SHP77 treated with DMSO at 0.1 percent for 48 hours (cell line): ENCODE measurements around the gene INPP5E.

Source experiments
- DNase-seq: peaks from one replicate; lab custom pipeline; 2025; lab: John Stamatoyannopoulos, UW

The INPP5E gene

DNA sequence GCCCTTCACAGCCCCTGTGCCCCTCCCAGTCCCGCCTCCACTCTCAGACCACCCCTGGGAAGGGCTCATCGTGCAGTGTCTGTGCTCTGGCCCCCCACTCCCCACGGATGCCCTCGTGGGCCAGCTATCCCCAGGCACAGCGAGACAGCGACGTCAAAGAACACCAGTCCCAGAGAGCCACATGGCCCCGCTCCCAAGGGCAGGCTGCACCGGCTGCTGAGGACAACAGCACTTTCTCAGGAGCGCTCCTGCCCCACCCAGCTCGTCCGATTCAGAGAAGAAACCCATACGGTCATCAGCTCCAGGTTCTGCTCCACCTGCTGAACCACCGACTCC, 34.9 kb downstream of the INPP5E start:
- no peak for DNase-seq

DNA sequence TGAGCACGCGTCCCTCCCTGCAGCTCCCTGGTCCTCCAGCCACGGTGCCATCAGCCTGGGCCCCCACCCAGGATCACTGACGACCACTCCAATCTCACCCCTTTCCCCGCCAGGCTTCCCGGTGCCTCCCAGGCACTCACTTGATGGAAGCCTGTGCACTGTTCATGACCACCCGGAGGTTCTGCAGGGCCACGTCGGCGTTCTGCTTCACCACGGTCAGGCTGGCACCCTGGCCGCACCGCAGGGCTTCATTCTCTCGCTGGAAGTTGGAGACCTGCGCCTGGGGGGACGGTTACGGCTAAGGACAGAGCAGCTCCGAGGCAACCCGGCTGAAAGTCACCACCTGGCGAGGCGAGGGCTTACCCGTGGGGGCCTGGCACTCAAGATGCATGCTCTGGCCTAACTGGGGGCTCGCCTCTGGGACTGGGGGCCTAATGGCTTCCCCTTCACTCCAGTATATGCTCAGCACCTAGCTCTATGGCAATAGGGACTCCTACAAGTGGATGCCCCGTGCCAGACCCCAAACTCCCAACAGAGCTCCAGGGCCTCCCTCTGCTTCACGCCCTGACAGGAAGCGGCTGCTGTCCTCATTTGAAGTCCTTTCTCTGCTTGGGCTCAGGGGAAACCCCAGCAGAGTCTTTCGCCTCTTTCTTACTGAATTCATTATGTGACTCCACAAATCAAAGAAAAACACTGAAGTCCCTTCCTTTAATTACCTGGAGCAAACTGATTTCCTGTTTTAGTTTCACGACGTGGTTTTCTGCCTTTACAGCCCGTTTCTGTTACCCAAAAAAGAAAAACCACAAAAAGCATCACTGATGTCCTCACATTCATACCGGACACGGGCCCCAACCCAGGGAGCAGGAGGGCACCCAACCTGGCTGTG, 35.5 kb downstream of the INPP5E start:
- DNase-seq: no peak

DNA sequence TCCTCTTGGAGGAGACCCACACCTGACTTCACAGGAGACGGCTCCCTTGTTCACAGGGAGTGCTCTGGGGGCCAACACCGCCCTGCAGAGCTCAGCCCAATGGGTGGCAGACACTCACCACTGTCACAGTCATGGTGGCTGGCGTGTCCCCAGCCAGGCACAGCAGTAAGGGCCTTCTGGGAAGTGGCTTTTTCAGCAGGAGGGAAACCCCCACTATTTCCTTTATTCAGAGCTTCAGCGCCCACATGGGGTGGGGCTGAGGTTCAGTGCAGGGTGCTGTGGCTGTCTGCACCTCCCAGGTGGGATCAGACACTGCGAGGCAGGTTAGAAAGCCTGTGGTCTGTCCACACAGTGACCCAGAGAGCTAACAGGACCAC, 36.1 kb downstream of the INPP5E start:
- no peak for DNase-seq

DNA sequence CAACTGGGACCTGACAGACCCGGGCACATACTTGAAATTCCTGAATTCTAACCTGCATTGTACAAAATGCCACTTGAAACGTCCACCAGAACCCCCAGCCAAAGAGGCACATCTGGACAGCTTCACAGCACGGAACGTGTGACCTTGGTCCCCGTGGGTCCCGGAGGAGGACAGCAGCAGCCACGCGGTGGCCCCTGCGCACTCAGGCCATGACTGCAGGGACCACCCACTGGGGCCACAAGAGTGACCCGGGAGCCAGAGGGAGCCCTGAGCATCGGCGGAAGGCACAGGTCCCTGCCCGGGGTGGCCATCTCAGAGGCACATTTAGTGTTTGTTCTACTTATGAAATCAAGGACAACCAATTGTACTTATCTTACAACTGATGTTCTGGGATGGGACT, 37.6 kb downstream of the INPP5E start:
- no peak for DNase-seq

DNA sequence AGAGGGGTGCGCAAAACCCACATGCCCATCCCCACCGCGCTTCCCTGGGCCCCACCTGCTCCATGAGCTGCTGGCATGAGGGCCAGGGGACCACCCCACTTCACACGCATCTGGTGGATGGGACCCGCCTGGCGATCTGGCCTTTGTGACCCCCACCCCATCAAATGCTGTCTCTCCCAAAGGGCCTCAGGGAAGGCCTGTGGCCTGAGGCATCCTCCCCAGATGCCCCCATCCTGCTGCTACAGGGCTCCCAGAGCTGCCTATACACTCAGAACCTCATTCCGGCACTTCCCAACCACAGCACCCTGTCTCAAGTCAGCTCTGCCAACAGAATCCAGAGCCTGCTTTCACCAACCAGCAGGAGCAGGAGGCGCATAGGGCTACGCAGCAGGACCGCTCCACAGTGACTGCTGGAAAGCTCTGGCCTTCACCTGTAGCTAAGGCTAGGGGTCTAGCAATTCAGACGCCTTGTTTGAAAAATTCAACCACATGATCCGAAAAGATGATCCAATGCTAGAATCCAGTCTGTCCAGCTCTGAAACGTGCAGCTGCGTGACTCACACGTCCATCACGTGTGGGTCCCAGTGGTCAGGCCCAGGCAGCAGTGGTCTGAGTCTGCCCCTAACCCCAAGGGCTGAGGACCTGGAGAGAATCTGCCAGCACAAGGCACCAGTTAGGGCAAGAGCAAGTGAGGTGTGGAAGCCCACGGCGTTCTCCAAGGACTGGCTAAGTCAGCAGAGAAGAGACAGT, 38.3 kb downstream of the INPP5E start:
- no peak for DNase-seq

DNA sequence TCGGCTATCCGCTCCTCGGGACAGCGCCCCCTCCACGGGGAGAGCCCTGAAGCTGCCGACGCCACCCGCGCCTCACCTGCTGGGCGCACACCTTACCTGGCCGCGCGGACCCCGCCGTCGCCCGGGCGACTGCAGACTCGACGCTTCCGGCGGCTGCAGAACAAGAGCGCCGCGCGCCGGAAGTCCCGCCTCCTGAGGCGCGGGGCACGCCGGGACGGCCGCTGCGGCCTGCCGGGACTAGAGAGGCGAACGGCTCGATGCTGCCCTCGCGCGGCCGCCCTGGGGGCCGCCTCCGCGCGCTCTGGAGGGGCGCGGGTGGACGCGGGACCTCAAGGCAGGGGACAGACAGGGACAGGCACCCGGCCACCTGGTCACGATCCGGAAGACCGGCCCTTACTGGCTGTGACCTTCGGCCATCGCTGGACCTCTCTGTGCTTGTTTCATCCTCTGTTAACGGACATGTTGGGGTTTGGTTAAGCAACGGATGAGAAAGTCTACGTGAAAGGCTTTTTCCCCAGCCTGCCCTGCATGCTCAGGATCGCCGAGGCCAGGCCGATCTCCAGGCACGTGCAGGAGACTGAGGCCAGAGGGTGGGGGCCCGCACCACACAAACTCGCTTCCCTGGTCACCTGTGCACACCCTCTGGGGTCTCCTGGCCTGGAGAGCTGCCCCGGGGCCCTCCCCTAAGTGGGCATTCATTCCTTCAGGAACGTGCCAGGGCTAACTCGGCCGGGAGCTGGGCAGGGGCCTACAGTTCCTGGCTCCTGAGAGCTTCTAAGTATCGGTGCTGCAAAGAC, 39.4 kb downstream of the INPP5E start, which contains the start of gene SNAPC4:
TSS of gene SNAPC4 (minus strand) at position 133 of the 797 bp plus-strand sequence. CDS start 1,742 bp downstream, outside the sequence.
- DNase-seq: peak; percentile 58

DNA sequence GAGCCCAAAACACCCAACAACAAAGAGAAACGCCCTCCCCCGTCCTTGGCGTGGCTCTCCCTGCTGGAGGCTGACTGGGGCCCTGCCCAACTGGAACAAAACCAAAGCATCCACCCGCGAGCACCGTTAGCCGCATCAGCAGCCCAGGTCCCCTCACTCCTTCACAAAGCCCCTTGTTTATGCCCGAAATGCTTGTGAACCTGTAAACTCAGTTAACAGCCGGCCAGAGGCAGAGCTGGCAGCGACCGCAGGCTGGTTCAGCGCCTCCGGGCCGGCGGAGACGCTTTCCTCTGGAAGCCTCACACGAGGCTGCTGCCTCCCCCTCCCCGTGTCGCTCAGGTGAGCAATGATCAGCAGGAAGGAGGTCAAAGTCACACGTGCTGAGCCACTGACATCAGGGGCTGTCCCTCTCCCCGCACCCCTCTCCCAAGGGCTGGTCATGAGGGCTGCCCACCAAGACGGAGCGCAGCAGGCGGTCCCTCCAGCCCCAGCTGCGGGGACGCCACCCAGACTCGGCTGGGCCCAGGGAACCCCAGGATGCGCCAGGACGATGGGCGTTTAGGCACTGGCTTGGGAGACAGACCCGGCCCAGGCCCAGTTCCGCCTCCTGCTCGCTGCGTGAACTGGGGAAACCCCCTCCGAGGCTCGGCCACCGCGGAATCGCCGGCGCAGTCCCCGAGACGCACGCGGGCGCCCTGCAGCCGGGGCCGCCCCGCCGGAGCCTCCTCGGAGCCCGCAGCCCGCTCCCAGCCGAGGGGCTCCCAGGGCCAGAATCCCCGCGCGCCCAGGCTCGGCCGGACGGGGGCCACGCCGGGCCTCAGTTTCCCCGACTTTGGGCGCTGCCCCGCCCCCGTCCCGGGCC, 40.2 kb downstream of the INPP5E start:
- DNase-seq: no peak

DNA sequence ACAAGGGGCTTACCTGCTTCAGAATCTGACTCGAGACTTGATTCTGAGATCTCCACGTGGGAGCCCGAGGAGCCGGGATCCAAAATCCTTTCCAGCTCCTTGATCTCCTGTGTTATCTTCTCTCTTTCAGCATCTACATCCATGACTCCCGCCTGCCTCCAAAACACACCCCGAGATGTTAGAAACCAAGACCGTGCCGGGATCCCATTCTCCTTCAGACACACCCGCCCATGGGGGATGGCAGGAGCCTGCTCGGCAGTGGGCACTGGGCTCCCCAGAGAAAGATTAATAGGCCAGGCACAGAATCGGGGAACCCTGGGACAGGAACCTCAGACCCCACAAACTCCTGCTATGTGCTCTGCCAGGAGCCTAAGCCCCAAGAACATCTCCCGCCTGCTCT, 41.4 kb downstream of the INPP5E start:
- no peak for DNase-seq

DNA sequence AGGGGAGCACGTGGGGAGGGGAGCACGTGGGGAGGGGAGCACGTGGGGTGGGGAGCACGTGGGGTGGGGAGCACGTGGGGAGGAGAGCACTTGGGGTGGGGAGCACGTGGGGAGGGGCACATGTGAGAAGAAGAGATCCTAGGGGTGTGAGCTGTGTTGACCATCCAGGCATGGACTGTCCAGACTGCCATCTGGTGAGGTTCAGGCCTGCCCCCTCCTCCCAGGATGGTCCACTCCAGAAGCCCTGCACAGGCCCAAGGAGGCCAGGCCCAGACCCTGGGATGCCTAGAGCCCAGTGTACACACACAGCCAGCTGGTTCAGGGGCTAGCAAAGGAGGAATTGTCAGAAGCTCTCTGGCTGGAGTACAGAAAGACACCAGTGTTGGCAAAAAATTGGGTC, 42.0 kb downstream of the INPP5E start:
- DNase-seq: no peak

DNA sequence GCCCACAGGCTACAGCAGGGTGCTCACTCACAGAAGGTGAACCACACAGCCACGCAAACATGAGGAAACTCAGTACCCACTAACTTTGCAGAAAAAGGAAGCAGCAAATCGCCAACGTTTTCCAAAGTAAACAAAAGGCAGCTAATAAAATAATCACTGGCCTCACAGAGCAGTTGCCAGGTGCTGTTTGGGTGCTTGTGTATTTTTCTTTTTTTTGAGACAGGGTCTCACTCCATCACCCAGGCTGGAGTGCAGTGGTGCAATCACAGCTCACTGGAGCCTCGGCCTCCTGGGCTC, 43.5 kb downstream of the INPP5E start:
- no peak for DNase-seq

DNA sequence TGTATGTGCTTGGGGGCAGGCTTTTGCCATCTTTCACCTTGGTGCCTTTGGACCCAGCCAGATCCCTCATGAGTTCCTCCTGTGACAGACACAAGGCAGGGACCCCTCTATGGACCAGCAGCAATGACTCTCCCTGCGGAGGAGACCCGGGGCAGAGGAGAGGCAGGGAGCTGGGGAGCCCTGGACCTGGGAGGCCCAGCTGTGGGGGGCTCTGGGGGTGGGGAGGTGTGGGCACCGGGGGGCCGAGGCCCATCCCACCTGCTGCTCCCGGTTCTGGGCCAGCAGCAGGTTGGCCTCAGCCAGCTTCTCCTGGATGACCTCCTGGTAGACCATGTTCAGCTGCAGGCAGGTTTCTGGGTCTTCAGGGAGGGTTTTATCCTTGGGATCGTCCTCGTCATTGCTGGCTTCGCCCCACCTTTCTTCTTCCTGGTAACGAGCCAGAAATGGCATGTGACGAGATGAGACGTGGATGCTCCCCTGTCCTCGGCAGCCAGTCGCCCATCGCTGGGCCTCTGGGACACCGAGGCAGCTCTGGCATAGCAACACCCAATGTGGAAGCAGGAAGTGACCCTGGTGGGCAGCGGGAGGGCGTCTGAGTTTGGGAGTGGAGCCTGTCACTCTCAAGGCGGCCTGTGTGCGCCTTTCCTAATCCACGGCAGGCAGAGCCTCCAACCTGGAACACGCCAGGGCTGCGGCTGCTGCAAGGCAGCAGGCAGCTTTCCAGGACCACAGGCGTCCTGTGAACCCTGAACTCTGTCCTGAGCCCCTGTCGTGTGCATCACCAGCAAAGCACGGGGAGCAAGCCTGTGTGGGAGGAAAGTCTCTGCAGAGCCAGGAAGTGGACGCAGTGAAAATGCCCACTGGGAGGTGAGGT, 44.1 kb downstream of the INPP5E start:
- DNase-seq: no peak

DNA sequence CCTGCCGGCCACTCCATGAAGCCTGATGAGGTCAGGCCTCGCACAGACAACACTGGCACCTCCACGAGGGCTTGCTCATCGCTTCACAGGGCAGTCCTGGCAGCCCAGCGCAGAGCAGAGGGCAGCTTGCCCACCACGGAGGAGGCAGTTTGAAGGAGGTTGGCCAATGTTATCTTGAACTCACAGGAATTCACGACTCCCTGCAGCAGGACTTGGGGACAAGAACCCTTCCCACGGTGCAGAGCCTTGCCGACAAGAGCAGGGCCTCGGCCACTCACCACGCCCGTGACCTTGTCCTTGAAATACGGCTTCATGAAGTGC, 44.7 kb downstream of the INPP5E start:
- DNase-seq: no peak

DNA sequence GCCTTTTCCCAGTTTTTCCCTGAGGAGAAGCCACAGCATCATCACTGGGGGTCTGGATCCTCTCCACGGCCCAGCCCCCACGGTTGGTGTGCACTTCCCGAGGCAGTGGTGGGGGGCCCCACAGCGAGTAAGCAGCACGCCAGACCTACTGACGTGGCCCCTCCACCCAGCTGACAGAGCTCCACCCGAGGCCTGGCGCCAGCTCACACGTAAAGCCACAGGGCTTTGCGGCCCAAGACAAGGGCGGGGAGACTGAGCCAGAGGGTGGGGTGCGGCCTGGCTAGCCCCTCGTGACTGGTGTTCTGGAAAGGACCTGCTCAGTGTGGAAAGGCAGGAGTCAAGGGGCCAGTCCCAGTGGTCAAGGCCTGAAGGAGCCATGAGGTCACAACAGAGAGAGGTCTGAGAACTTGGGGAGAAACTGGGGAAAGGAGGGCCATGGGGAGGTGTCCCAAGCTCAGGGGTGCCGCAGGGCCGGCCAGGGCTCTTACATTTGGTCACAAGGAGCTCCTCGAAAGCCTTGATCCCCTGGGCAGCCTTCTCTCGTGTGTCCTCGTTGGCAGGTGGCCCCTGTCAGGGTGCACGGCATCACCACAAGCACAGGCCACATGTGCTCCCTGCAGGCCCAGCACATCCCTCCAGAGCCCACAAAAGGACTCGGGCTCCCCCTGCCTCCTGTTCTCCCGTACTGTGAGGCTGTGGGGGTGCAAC, 45.2 kb downstream of the INPP5E start:
- DNase-seq: no peak

DNA sequence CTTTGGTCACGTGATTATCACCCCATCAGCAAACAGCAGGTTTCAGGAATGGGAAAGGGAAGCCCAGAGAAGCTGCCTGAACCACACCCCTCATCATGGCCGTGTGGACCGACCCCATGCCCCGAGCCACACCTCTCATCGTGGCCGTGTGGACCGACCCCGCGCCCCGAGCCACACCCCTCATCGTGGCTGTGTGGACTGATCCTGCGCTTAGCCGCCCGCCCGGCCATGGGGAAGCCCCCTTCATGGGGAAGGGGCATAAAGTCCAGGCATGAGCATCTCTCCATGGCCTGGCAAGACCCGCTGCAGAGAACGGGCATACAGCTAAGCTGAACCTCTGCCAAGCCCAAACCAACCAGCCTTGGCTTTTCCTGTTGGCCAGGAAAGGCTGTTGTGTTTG, 46.1 kb downstream of the INPP5E start:
- no peak for DNase-seq

DNA sequence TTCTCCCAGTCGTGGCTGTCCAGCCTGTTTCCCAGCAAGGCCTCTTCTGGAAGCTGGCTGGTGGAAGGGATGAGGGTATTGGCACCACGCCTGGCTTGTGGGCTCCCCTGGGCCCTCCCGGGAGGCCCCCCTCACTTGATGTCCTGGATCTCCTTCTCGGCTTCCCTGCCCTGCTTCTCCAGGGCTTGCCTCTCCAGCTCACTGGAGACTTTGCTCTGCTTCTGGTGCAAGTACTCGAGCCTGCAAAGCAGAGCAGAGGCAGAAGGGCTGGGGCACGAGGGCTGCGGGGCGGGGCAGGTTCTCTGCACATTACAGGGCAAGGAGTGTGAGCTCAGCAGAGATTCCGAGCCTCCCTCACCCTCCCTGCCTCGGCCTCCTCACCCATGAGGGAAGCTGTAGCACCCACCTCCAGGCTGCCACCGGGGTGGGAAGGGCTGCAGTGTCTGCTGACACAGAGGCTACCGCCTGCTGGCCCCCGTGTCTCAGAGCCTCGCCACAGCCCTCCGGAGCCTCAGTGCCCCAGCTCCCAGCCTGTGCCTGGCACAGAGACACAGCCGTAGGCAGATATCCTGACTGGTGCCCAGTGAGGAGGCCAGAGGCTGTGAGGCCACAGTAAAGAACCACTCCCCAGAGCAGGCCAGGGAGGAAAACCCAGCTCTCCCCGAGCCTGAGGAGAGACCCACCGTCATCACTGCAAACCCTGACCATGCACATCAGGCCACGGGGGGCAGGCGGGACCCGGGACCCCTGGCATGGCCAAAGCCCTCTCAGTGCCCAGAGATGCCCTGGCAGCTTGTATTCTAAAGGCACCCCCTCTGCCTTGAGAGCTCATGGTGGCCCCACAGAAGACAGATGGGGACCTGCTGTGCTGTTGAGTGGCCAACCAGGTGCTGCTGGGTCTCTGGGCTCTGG, 46.9 kb downstream of the INPP5E start:
- no peak for DNase-seq

DNA sequence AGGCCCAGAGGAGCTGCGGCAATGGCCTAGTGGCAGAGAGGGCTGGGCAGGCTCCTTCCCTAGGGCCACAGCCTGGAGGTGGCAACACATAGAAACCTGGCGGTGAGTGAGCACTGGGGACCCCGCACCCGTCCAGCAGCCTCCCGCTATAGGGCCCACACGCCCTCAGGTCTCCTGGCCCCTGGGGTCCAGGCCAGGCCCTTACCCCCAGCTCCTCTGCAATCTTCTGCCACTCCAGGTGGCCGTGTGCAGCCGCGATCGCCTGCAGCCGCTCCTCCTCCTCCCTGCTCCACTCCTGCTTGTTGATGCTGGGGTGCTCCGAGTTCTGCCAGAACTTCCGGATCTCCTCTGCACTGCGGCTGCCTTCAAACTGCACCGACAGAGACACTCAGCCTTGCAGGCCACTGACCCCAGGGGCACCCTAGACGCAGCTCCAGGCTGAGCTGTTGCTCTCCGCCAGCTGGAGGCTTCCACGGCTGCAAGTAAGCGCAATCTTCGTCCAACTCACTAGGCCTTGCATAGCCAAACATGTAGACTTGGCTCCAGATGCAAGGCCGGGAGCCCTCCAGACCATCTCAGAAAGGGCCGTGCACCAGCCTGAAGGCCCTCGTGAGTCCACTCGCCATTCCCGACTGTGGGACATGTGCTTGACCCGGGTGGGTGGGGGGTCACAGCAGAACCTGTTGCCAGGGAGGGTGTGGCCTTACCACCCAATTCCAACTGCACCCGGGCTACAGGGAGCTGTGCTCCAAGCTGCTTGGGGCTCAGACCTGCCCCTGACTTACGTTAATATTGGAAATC, 47.7 kb downstream of the INPP5E start:
- DNase-seq: no peak

DNA sequence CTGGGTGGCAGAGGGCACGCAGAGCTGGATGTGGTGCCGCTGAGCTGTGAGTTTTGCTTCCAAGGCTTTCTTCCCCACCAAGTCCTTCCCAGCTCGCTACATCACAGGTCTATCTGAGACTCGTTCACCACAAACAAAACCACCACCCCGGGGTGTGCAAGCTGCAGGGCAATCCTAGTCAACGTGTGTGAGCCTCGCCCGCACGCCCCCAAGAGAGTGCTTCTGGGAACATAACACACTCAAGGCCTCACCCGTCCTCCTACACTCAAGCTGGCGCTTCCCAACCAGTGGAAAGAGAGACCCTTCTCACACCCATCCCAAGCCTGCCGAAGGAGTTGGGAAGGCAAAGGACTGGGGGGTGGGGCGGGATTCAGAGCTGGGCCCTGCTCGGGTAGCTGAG, 50.2 kb downstream of the INPP5E start:
- DNase-seq: no peak

DNA sequence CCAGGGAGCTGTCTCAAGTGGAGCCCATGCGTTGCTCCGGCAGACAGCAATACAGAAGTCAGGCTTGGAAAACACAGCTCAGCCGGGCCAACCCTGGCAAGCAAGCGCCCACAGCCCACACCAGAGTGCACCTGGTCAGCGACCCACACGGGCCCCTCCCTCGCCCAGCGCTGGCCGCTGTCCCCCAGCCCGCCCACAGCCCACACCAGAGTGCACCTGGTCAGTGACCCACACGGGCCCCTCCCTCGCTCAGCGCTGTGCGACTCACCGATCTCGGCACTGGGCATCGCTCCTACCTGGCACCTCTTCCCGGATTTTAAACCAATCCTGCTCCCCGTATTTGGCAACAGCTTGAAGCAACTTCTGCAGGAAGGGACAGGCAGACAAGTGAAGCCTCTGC, 52.4 kb downstream of the INPP5E start:
- DNase-seq: no peak

DNA sequence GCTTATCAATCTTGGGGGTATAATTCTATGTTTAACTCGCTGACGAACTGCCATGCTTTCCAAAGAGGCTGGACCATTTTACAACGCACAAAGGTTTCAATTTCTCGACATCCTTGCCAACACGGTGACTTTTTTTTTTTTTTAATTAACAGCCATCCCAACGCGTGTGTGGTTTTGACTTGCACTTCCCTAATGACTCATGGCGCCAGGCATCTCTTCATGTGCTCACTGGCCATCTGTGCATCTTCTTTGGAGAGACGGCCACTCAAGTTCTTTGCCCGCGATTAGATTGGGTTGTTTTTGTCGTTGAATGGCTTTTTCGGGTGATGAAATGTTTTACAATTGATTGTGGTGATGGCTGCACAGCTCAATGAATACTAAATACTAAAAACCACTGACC, 53.6 kb downstream of the INPP5E start:
- DNase-seq: no peak
